Osteocyte (in vitro differentiated cells): ENCODE results near the gene RAPGEF2. TPM values are rescaled to one million over a fixed set of nuclear protein-coding genes. Genes with fewer than 3 reads are reported as not detected.

Experiments
- DNase-seq: peaks from one replicate; pipeline ENCODE4 v3.0.0; 2021; ENCODE audit warnings: mixed read lengths; ENCODE audit not compliant: unreplicated experiment; ENCODE audit errors: extremely low spot score
- H3K27ac Mint-ChIP-seq: one replicate; pipeline ENCODE4 v1.8.0; 2021; ENCODE audit warnings: mild to moderate bottlenecking, mixed read lengths; ENCODE audit not compliant: unreplicated experiment
- H3K27me3 Mint-ChIP-seq: one replicate; pipeline ENCODE4 v1.8.0; 2021; ENCODE audit warnings: mixed read lengths; ENCODE audit not compliant: unreplicated experiment
- H3K36me3 Mint-ChIP-seq: one replicate; pipeline ENCODE4 v1.8.0; 2021; ENCODE audit warnings: mixed read lengths; ENCODE audit not compliant: unreplicated experiment
- H3K4me1 Mint-ChIP-seq: one replicate; pipeline ENCODE4 v1.8.0; 2021; ENCODE audit warnings: mixed read lengths; ENCODE audit not compliant: unreplicated experiment
- H3K4me3 Mint-ChIP-seq: one replicate; pipeline ENCODE4 v1.8.0; 2021; ENCODE audit warnings: mild to moderate bottlenecking, moderate library complexity, mixed read lengths; ENCODE audit not compliant: unreplicated experiment
- H3K9me3 Mint-ChIP-seq: one replicate; pipeline ENCODE4 v1.8.0; 2021; ENCODE audit warnings: mixed read lengths; ENCODE audit not compliant: unreplicated experiment
- total RNA-seq: library from RNA; stranded (reverse); gene quantifications from 2 replicates; pipeline ENCODE4 v1.2.1, GENCODE V29; 2021
- TF ChIP-seq, protein P1 (sequence below): fragments of 200-600 bp; sonication (generic); IDR thresholded peaks from 2 replicates; pipeline ENCODE4 v1.5.0; 2021; ENCODE audit warnings: antibody characterized with exemption, mild to moderate bottlenecking, moderate library complexity

The RAPGEF2 gene
- total RNA-seq, 1 donor from 2014 or later = 22.7 TPM

DNA sequence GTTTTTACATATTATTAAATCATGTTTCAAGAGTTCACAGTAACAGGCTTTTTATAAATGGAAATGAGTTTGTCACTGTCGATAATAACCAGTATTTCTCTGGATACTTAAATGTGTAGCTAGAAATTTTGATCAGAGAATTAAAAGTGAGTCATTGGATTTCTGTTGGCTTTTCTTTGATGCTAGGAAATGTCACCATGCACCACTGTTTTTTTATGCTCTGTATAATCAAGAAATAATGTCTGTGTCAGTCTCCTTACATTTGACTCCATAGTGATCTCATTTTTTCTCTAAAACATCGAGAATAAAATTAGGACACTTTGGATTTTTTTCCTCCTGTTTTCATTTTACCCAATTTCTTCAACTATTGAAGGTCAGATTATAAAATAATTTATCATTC lies 234.2 kb downstream of the RAPGEF2 start:
- H3K27ac Mint-ChIP-seq = no peak overlapping the region
- H3K27me3 Mint-ChIP-seq = no peaks in the 10 kb centered on the region
- DNase-seq = no peak
- peaks cover 44% of the 10 kb centered on the region for H3K36me3 Mint-ChIP-seq
- H3K4me1 Mint-ChIP-seq = peaks cover 8% of the 10 kb centered on the region
- no peak overlapping the region for H3K4me3 Mint-ChIP-seq
- no peaks in the 10 kb centered on the region for H3K9me3 Mint-ChIP-seq
- TF ChIP-seq, protein P1, sequence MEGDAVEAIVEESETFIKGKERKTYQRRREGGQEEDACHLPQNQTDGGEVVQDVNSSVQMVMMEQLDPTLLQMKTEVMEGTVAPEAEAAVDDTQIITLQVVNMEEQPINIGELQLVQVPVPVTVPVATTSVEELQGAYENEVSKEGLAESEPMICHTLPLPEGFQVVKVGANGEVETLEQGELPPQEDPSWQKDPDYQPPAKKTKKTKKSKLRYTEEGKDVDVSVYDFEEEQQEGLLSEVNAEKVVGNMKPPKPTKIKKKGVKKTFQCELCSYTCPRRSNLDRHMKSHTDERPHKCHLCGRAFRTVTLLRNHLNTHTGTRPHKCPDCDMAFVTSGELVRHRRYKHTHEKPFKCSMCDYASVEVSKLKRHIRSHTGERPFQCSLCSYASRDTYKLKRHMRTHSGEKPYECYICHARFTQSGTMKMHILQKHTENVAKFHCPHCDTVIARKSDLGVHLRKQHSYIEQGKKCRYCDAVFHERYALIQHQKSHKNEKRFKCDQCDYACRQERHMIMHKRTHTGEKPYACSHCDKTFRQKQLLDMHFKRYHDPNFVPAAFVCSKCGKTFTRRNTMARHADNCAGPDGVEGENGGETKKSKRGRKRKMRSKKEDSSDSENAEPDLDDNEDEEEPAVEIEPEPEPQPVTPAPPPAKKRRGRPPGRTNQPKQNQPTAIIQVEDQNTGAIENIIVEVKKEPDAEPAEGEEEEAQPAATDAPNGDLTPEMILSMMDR = no peak

DNA sequence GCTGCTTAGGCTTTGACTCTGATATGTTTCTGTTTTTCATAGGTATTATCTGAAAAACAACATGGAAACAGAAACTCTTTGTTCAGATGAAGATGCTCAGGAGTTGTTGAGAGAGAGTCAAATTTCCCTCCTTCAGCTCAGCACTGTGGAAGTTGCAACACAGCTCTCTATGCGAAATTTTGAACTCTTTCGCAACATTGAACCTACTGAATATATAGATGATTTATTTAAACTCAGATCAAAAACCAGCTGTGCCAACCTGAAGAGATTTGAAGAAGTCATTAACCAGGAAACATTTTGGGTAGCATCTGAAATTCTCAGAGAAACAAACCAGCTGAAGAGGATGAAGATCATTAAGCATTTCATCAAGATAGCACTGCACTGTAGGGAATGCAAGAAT lies 238.6 kb downstream of the RAPGEF2 start:
- no peaks in the 10 kb centered on the region for H3K27me3 Mint-ChIP-seq
- peaks cover 45% of the 10 kb centered on the region for H3K36me3 Mint-ChIP-seq
- no peak overlapping the region for H3K27ac Mint-ChIP-seq
- DNase-seq = no peak
- TF ChIP-seq, protein P1 = no peak
- H3K4me3 Mint-ChIP-seq = no peak overlapping the region
- H3K9me3 Mint-ChIP-seq = no peaks in the 10 kb centered on the region
- H3K4me1 Mint-ChIP-seq = peaks cover 8% of the 10 kb centered on the region

DNA sequence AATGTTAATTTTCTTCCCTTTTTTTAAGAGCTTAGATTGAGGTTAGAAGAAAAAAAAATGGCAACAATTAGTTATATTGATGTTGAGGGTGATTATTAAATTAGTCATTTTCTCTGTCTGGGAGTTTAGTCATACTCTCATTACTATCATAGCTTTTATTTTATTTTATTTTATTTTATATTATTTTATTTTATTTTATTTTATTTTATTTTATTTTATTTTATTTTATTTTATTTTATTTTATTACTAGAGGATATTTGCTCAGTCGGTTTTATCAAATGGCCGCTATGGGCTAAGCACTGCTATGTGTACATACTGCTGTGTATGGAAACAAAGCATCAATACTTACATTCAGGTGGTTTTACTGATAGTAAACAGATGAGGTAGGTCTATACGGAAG lies 239.5 kb downstream of the RAPGEF2 start:
- no peak overlapping the region for H3K4me3 Mint-ChIP-seq
- no peaks in the 10 kb centered on the region for H3K4me1 Mint-ChIP-seq
- H3K9me3 Mint-ChIP-seq = no peaks in the 10 kb centered on the region
- TF ChIP-seq, protein P1 = no peak
- peaks cover 51% of the 10 kb centered on the region for H3K36me3 Mint-ChIP-seq
- no peaks in the 10 kb centered on the region for H3K27me3 Mint-ChIP-seq
- H3K27ac Mint-ChIP-seq = no peak overlapping the region
- DNase-seq = no peak

DNA sequence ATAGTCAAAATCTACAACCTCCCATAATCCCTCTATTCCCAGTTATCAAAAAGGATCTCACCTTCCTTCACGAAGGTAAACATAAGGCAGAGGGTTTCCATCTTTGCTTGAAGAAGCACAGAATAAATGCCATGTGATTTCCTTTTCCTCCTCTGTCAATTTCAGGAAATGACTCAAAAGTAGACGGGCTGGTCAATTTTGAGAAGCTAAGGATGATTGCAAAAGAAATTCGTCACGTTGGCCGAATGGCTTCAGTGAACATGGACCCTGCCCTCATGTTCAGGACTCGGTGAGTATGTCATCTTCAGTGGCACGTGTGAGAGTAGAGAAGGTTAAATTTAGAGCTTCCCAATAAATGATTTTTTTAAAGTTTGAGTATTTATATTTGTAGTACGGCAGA lies 240.2 kb downstream of the RAPGEF2 start:
- Mint-ChIP-seq H3K9me3 (no peaks in the 10 kb centered on the region), H3K27me3 (no peaks in the 10 kb centered on the region), H3K4me3 (no peak overlapping the region), H3K36me3 (peaks cover 55% of the 10 kb centered on the region), H3K27ac (no peak overlapping the region), H3K4me1 (no peaks in the 10 kb centered on the region)
- no peak for DNase-seq
- TF ChIP-seq, protein P1 = no peak

DNA sequence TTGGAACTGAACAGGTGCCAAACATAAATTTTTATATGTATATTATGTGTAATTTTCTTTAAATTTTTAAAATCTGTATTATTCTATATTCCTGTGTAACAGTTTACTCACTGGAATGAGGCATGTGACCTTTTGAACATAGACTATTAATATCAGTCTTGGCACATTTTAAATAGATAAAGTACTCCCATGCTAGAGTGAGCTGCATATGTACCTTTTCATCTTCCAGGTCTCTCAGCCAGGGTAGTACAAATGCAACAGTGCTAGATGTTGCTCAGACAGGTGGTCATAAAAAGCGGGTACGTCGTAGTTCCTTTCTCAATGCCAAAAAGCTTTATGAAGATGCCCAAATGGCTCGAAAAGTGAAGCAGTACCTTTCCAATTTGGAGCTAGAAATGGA lies 242.0 kb downstream of the RAPGEF2 start:
- no peaks in the 10 kb centered on the region for H3K9me3 Mint-ChIP-seq
- TF ChIP-seq, protein P1 = no peak
- H3K27ac Mint-ChIP-seq = no peak overlapping the region
- H3K4me1 Mint-ChIP-seq = no peaks in the 10 kb centered on the region
- no peak overlapping the region for H3K4me3 Mint-ChIP-seq
- H3K36me3 Mint-ChIP-seq = peaks cover 55% of the 10 kb centered on the region
- DNase-seq = no peak
- no peaks in the 10 kb centered on the region for H3K27me3 Mint-ChIP-seq
